ENCODE results near the gene SFXN3. TPM values are rescaled to one million over a fixed set of nuclear protein-coding genes. Genes with fewer than 3 reads are reported as not detected.

The SFXN3 gene
- total and polyA plus RNA-seq, 2 of the 8 experiments (the other 6 are each of a cell fraction or from before 2014, with no cell fraction given) = 2.6 to 2.8 TPM

- no peak for TF ChIP-seq CHD7 (IDR thresholded peaks at IDR 0.05; ENCODE audit: insufficient replicate concordance, low read length)
- TF ChIP-seq GTF2F1 (IDR thresholded peaks at IDR 0.05; ENCODE audit: borderline replicate concordance, low read depth, low read length) = no peak
- TF ChIP-seq RAD21 (IDR thresholded peaks at IDR 0.05 in 1 of 2, conservative IDR thresholded peaks at IDR 0.05 in 1 of 2; ENCODE audit: low read depth in 2 of 2, low read length in 2 of 2) = 0 out of 4 replicates have a peak, but pooled peaks of 1 of the 2 experiments have one; percentile 3
- peak; percentile 82 for TF ChIP-seq RNF2 (IDR thresholded peaks at IDR 0.05; ENCODE audit: borderline replicate concordance, low read depth, low read length, missing control alignments, poor library complexity, severe bottlenecking)
- no peak for TF ChIP-seq NRF1 (IDR thresholded peaks at IDR 0.05; ENCODE audit: low read depth, low read length)
- peak; percentile 91 for TF ChIP-seq EZH2 (IDR thresholded peaks at IDR 0.05; ENCODE audit: low read depth, low read length, severe bottlenecking)
- no peak for TF ChIP-seq SP1 (IDR thresholded peaks at IDR 0.05; ENCODE audit: low read depth, low read length)
- no peak for TF ChIP-seq ATF3 (IDR thresholded peaks at IDR 0.05; ENCODE audit: insufficient read depth, low read depth, low read length)
Measured at GRCh38 chr10:101066146-101066895, 35.3 kb downstream of the SFXN3 start (continued).

All from H1 (cell line).